ENCODE measurements around the gene RFFL. TPM values are rescaled to one million over a fixed set of nuclear protein-coding genes. Genes with fewer than 3 reads are reported as not detected.
A peak's percentile ranks its signal among the peaks of the same experiment; 100 is the strongest.

The RFFL gene
- total and polyA plus RNA-seq, 9 of the 15 experiments (the other 6 are each of a cell fraction or from before 2014, with no cell fraction given): 3.4 to 18.1 (median 12.8) TPM

GRCh38 chr17:35088356-35088880 is 24.9 kb upstream of the RFFL start (continued):
- TF ChIP-seq CHD7 (IDR thresholded peaks at IDR 0.05; ENCODE audit: low read depth, low read length): no peak
- no peak for TF ChIP-seq ZNF253 (CRISPR knock-in tag; conservative IDR thresholded peaks at IDR 0.05)
- TF ChIP-seq MYNN (IDR thresholded peaks at IDR 0.05): 0 out of 2 replicates have a peak, but pooled peaks have one; percentile 17
- no peak for TF ChIP-seq MYNN (CRISPR knock-in tag; IDR thresholded peaks at IDR 0.05)
- TF ChIP-seq HDAC1 (IDR thresholded peaks at IDR 0.05): 0 out of 4 replicates have a peak, but pooled peaks of 1 of the 2 experiments have one; percentile 49
- TF ChIP-seq ATF1 (CRISPR knock-in tag; IDR thresholded peaks at IDR 0.05): no peak
- TF ChIP-seq ATF1 (tag; IDR thresholded peaks at IDR 0.05): 0 out of 2 replicates have a peak, but pooled peaks have one; percentile 29
- TF ChIP-seq MCM2 (IDR thresholded peaks at IDR 0.05; ENCODE audit: low read depth): no peak
- TF ChIP-seq POLR2AphosphoS5 (IDR thresholded peaks at IDR 0.05; ENCODE audit: control insufficient read depth, insufficient read depth, low read depth, low read length): no peak; the same call in 1 of the 2 replicates
- TF ChIP-seq YBX1 (IDR thresholded peaks at IDR 0.05): no peak
- TF ChIP-seq PCBP1 (IDR thresholded peaks at IDR 0.05; ENCODE audit: low read depth, low read length, poor library complexity, severe bottlenecking): no peak
- TF ChIP-seq NFRKB (IDR thresholded peaks at IDR 0.05; ENCODE audit: low read depth): 0 out of 2 replicates have a peak, but pooled peaks have one; percentile 68
- peak; percentile 74 for TF ChIP-seq ZEB2 (IDR thresholded peaks at IDR 0.05)
- TF ChIP-seq MNT (conservative IDR thresholded peaks at IDR 0.05): no peak
- peak; percentile 42; the same call in 1 of the 2 replicates for TF ChIP-seq CTBP1 (IDR thresholded peaks at IDR 0.05; ENCODE audit: borderline replicate concordance)

Measured in K562 (cell line).